ENCODE data around the gene SLC12A8. TPM values are rescaled to one million over a fixed set of nuclear protein-coding genes. Genes with fewer than 3 reads are reported as not detected.

The SLC12A8 gene
- total and polyA plus RNA-seq, 3 donors from 2014 or later = 10.3 to 21.0 (median 12.3) TPM

DNA sequence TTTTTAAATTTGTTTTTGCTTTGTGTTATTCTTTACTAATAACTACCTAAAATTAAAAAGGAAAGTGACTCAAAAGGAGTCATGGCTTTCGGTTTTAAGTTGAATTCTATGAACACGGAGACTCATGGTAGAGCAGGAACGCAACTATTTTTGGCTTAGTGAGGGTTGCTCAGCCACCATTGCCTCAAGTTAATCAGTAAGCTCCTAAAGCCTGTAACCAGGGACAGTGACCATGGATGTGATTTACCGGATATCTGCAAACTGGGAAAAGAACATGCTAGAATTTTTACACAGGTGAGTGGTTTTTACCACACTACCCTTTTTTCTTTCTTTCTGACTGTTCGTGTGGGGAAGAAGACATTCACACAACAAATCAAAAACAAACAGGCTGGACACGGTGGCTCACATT, 11.8 kb downstream of the SLC12A8 start:
- Histone ChIP-seq H3K27me3 (no peaks in the 10 kb centered on the region), H3K4me3 (no peak overlapping the region), H3K27ac (no peak overlapping the region), H3K9me3 (no peaks in the 10 kb centered on the region), H3K4me1 (no peaks in the 10 kb centered on the region), H3K36me3 (ENCODE audit: low read depth, missing control alignments) (no peaks in the 10 kb centered on the region)
- WGBS, 2 donors = 87 to 88% methylated on average over 6 of the region's 6 CpGs
- intact Hi-C loops (cut with DNase I; ENCODE audit: low total_unique reads) = no loop called here
- TF ChIP-seq, protein P1, sequence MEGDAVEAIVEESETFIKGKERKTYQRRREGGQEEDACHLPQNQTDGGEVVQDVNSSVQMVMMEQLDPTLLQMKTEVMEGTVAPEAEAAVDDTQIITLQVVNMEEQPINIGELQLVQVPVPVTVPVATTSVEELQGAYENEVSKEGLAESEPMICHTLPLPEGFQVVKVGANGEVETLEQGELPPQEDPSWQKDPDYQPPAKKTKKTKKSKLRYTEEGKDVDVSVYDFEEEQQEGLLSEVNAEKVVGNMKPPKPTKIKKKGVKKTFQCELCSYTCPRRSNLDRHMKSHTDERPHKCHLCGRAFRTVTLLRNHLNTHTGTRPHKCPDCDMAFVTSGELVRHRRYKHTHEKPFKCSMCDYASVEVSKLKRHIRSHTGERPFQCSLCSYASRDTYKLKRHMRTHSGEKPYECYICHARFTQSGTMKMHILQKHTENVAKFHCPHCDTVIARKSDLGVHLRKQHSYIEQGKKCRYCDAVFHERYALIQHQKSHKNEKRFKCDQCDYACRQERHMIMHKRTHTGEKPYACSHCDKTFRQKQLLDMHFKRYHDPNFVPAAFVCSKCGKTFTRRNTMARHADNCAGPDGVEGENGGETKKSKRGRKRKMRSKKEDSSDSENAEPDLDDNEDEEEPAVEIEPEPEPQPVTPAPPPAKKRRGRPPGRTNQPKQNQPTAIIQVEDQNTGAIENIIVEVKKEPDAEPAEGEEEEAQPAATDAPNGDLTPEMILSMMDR (IDR thresholded peaks at IDR 0.05) = no peak
- no peak for TF ChIP-seq POLR2A (IDR thresholded peaks at IDR 0.05)
- DNase-seq = no peak

DNA sequence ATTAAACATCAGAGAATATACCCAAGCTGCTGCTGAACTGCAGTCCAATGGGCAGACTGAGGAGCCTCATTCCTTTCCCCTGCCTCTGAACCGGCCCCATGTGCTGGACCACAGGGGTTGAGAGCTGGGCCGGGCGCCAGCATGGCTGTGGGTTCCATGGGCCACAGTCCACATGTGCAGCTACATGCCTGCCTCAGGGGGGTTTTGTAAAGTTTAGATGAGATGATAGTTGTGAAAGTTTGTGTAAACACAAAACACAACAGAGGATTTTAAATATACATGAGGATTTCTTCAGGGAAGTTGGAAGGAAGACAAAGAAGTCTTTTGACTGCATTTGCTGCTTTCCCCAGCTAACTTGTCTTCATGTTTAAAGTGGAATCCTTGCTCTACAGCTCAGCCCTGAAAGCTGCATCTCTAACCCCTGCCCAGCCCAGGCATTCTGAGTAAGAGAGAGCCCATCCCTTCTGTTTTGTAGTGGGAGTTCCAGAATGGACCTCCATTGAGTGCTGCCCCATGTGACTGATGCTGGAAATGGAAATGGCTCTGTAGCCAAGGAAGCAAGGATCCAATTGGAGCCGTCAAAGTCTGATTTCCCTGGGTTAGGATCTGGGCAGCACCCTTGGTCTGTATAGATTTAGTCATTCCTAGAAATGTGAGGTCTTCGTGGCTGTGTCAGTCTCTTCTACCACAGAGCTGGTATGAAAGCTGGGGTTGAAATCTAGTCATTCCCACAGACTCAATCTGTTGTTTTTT, 17.5 kb downstream of the SLC12A8 start:
- 77 to 83% methylated on average over 5 of the region's 5 CpGs for WGBS, 2 donors
- Histone ChIP-seq H3K36me3 (ENCODE audit: low read depth, missing control alignments) (no peaks in the 10 kb centered on the region), H3K27ac (no peak overlapping the region), H3K9me3 (no peaks in the 10 kb centered on the region), H3K4me1 (no peaks in the 10 kb centered on the region), H3K27me3 (no peaks in the 10 kb centered on the region), H3K4me3 (no peak overlapping the region)
- DNase-seq = no peak
- TF ChIP-seq POLR2A (IDR thresholded peaks at IDR 0.05) = no peak
- TF ChIP-seq, protein P1 (IDR thresholded peaks at IDR 0.05) = no peak
- intact Hi-C loops (cut with DNase I; ENCODE audit: low total_unique reads) = no loop called here

DNA sequence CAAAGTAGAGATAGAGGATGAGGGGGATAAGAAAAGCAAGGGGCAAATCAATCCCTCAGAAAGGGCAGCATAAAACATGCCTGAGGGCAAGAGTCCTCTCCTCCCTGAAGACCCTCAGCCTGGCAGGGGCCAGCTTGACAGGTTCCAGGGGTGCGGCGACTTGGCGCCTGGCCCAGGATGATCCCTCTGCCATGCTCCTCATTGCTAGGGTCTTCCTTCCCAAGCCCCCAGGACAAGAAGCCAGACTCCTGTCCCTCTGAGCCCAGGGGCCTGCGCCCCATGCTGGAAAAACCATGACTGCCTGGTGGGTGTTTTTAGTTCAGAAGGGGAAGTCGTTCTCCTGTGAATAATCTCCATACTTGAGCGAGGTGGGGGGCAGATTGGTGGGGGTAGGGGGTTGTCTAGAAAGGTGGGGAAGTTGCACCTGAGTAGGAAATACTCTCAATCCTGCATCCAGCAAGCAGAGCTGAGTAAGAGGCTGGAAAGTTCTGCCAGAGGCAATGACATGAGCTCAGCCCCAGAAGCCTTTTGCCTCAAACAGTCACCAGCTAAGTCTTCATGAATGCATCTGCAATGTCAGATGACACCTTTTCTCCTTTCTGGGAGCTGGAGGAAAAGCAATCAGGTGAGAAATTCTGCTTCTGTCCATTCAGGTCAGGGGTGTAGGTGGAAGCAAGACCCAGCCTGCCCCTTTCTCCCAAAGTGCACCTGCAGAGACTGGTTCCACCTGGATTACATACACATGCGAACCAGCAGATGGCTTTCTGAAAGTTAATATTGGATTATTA, 18.3 kb downstream of the SLC12A8 start:
- H3K27ac ChIP-seq = no peak overlapping the region
- no peaks in the 10 kb centered on the region for H3K36me3 ChIP-seq (ENCODE audit: low read depth, missing control alignments)
- intact Hi-C loops (cut with DNase I; ENCODE audit: low total_unique reads) = no loop called here
- no peaks in the 10 kb centered on the region for H3K9me3 ChIP-seq
- H3K4me3 ChIP-seq = no peak overlapping the region
- DNase-seq = no peak
- no peaks in the 10 kb centered on the region for H3K27me3 ChIP-seq
- H3K4me1 ChIP-seq = no peaks in the 10 kb centered on the region
- TF ChIP-seq POLR2A (IDR thresholded peaks at IDR 0.05) = no peak
- TF ChIP-seq, protein P1 (IDR thresholded peaks at IDR 0.05) = no peak
- WGBS, 2 donors = 94 to 95% methylated on average over 7 of the region's 7 CpGs

DNA sequence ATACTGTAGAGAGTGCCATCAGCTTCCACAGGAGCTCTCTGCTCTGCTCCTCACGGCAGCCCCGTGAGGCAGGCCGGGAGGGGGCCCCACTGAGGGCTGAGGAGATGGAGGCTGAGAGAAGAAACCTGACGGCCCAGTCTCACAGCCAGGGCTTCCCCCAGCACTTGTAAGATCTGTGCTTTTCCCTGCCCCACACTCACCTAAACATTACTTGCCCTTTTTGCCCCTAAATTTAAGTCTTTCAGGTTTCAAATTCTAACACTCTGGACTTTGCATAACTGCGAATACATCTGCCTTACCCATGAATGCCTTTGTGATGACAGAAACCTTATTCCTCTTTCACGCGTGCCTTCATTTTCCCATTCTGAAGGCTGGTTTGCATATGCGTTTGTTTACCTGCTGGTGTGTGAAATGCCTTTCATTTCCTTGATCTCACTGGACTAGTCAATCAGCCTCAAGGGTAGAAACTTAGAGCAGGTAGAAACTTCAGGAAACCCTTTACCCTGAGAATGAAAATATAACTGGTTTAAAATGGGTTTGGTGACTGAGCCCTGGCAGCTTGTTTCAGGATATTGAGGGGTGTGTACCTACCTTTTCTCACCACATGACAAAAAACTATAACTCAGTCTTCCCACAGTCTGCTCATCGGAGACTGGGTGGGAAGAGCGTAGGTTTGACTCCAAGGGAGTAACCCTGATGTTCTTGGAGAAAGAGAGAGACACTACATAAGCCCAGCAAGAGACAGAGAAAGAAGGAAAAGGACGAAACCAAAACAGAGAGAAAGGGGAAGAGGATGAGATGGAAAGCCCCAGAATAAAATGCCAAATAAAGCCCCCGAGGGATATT, 20.1 kb downstream of the SLC12A8 start:
- intact Hi-C loops (cut with DNase I; ENCODE audit: low total_unique reads) = no loop called here
- Histone ChIP-seq H3K9me3 (no peaks in the 10 kb centered on the region), H3K36me3 (ENCODE audit: low read depth, missing control alignments) (no peaks in the 10 kb centered on the region), H3K4me3 (no peak overlapping the region), H3K27me3 (no peaks in the 10 kb centered on the region), H3K27ac (no peak overlapping the region), H3K4me1 (no peaks in the 10 kb centered on the region)
- WGBS, 2 donors = 82 to 88% methylated on average over 12 of the region's 12 CpGs
- TF ChIP-seq, protein P1 (IDR thresholded peaks at IDR 0.05) = no peak
- no peak for TF ChIP-seq POLR2A (IDR thresholded peaks at IDR 0.05)
- no peak for DNase-seq
